ENCODE data around the gene FANCL.
A peak's percentile ranks its signal among the peaks of the same experiment; 100 is the strongest.
"Not testable (repeated sequence)": the region's sequence is repeated elsewhere in the genome, so short reads cannot be mapped to it uniquely, and the experiment has no call there.

FANCL gene

GRCh38 chr2:58251331-58252201 lies 10.4 kb upstream of the FANCL start:
- not testable (repeated sequence) for H4K20me1 ChIP-seq (ENCODE audit: insufficient read depth, low read length); DNase-seq; ATAC-seq (ENCODE audit: insufficient read depth, low read depth); H3K4me3 ChIP-seq (ENCODE audit: low read depth in 1 of 2, low read length in 2 of 2); H3K27me3 ChIP-seq (ENCODE audit: insufficient read depth, low read length, poor library complexity); H3K27ac ChIP-seq (ENCODE audit: low read length); H3K9ac ChIP-seq (ENCODE audit: low read depth, low read length); H3K79me2 ChIP-seq (ENCODE audit: insufficient read depth, low read length); H3K4me2 ChIP-seq (ENCODE audit: insufficient read depth, low read length); H3K9me3 ChIP-seq (ENCODE audit: insufficient read depth, low read length, severe bottlenecking); H3K36me3 ChIP-seq (ENCODE audit: insufficient read depth, low read length); H3K4me1 ChIP-seq (ENCODE audit: insufficient read depth, low read length); H2AFZ ChIP-seq (ENCODE audit: low read depth, low read length)

- Histone ChIP-seq H3K27ac (ENCODE audit: low read length) (peak overlapping the region; percentile 98), H3K4me3 (ENCODE audit: low read depth in 1 of 2, low read length in 2 of 2) (peak overlapping the region; percentile 84 to 93), H3K9ac (ENCODE audit: low read depth, low read length) (peak overlapping the region; percentile 96), H3K36me3 (ENCODE audit: insufficient read depth, low read length) (no peaks in the 10 kb centered on the region; the same call in 1 of the 2 replicates), H3K4me1 (ENCODE audit: insufficient read depth, low read length) (peaks cover 45% of the 10 kb centered on the region), H3K4me2 (ENCODE audit: insufficient read depth, low read length) (peak overlapping the region; percentile 84), H4K20me1 (ENCODE audit: insufficient read depth, low read length) (peaks cover 8% of the 10 kb centered on the region; the same call in 1 of the 2 replicates), H3K79me2 (ENCODE audit: insufficient read depth, low read length) (peaks cover 50% of the 10 kb centered on the region), H3K9me3 (ENCODE audit: insufficient read depth, low read length, severe bottlenecking) (no peaks in the 10 kb centered on the region), H3K27me3 (ENCODE audit: insufficient read depth, low read length, poor library complexity) (no peaks in the 10 kb centered on the region), H2AFZ (ENCODE audit: low read depth, low read length) (peak overlapping the region; percentile 99)
- ATAC-seq (ENCODE audit: insufficient read depth, low read depth), result no peak
- DNase-seq, result no peak
- TF ChIP-seq EZH2 (IDR thresholded peaks at IDR 0.05; ENCODE audit: borderline replicate concordance, low read depth, low read length, severe bottlenecking), result no peak
- TF ChIP-seq CTCF (IDR thresholded peaks at IDR 0.05; ENCODE audit: borderline replicate concordance, extremely low read depth, low read length, poor library complexity, severe bottlenecking), result no peak
These were observed 380 bp upstream of the FANCL start for GRCh38 chr2:58241546-58241864.

- H2AFZ ChIP-seq (ENCODE audit: low read depth, low read length), result no peak overlapping the region
- TF ChIP-seq CTCF (IDR thresholded peaks at IDR 0.05; ENCODE audit: borderline replicate concordance, extremely low read depth, low read length, poor library complexity, severe bottlenecking) (no peak), EZH2 (IDR thresholded peaks at IDR 0.05; ENCODE audit: borderline replicate concordance, low read depth, low read length, severe bottlenecking) (no peak)
- H3K27ac ChIP-seq (ENCODE audit: low read length), result no peak overlapping the region; the same call in 1 of the 2 replicates
- H3K27me3 ChIP-seq (ENCODE audit: insufficient read depth, low read length, poor library complexity), result no peaks in the 10 kb centered on the region
- DNase-seq (no peak), ATAC-seq (ENCODE audit: insufficient read depth, low read depth) (no peak)
- H3K4me3 ChIP-seq (ENCODE audit: low read depth in 1 of 2, low read length in 2 of 2), result peak overlapping the region; percentile 84 to 93; a peak in 3 of 4 replicates
- H3K4me2 ChIP-seq (ENCODE audit: insufficient read depth, low read length), result peak overlapping the region; percentile 84
- H3K4me1 ChIP-seq (ENCODE audit: insufficient read depth, low read length), result peaks cover 62% of the 10 kb centered on the region
- H3K36me3 ChIP-seq (ENCODE audit: insufficient read depth, low read length), result no peaks in the 10 kb centered on the region; the same call in 1 of the 2 replicates
- H3K9me3 ChIP-seq (ENCODE audit: insufficient read depth, low read length, severe bottlenecking), result no peaks in the 10 kb centered on the region
- H3K9ac ChIP-seq (ENCODE audit: low read depth, low read length), result peak overlapping the region; percentile 25; the same call in 1 of the 2 replicates
- H4K20me1 ChIP-seq (ENCODE audit: insufficient read depth, low read length), result peaks cover 23% of the 10 kb centered on the region
- H3K79me2 ChIP-seq (ENCODE audit: insufficient read depth, low read length), result peaks cover 71% of the 10 kb centered on the region
These were observed 1.7 kb downstream of the FANCL start for GRCh38 chr2:58239243-58239925.

DNA sequence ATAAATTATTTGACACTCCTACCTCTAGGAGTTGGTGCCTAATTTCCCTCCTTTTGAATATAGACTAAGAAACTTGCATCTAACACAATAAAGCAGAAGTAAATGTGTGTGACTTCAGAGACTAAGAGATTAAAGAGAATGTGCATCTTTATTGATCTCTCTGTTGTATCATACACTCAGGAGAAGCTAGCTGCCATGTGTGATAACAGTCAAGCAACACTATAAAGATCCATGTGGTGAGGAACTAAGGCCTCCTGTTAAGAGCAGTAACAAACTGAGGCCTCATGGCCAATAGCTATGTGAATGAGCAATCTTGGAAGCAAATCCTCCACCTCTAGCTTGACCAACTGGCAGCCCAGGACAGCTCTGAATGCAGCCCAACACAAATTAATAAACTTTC lies 3.4 kb downstream of the FANCL start:
- Histone ChIP-seq H3K27ac (ENCODE audit: low read length) (no peak overlapping the region), H3K4me3 (ENCODE audit: low read depth in 1 of 2, low read length in 2 of 2) (0 out of 4 replicates have a peak overlapping the region, but pooled peaks of 1 of the 2 experiments have one; percentile 9), H3K36me3 (ENCODE audit: insufficient read depth, low read length) (no peaks in the 10 kb centered on the region; the same call in 1 of the 2 replicates), H3K79me2 (ENCODE audit: insufficient read depth, low read length) (peaks cover 88% of the 10 kb centered on the region), H3K4me2 (ENCODE audit: insufficient read depth, low read length) (peak overlapping the region; percentile 84), H3K9ac (ENCODE audit: low read depth, low read length) (no peak overlapping the region), H2AFZ (ENCODE audit: low read depth, low read length) (no peak overlapping the region), H3K27me3 (ENCODE audit: insufficient read depth, low read length, poor library complexity) (no peaks in the 10 kb centered on the region), H3K9me3 (ENCODE audit: insufficient read depth, low read length, severe bottlenecking) (no peaks in the 10 kb centered on the region), H4K20me1 (ENCODE audit: insufficient read depth, low read length) (peaks cover 32% of the 10 kb centered on the region), H3K4me1 (ENCODE audit: insufficient read depth, low read length) (peaks cover 62% of the 10 kb centered on the region)
- TF ChIP-seq CTCF (IDR thresholded peaks at IDR 0.05; ENCODE audit: borderline replicate concordance, extremely low read depth, low read length, poor library complexity, severe bottlenecking) (no peak), EZH2 (IDR thresholded peaks at IDR 0.05; ENCODE audit: borderline replicate concordance, low read depth, low read length, severe bottlenecking) (no peak)
- ATAC-seq (ENCODE audit: insufficient read depth, low read depth), result no peak
- DNase-seq, result no peak
